Ishikawa (cell line): ENCODE measurements around the gene AQP12A.

Experiments
- CEBPB ChIP-seq: IDR thresholded peaks from 2 replicates; pipeline ENCODE4 v1.6.1; 2012
- CREB1 ChIP-seq: IDR thresholded peaks from 2 replicates; pipeline ENCODE4 v1.6.1; 2012; ENCODE audit warnings: low read depth
- EGR1 ChIP-seq: IDR thresholded peaks from 2 replicates; pipeline ENCODE4 v1.6.1; 2012
- EP300 ChIP-seq: IDR thresholded peaks from 2 replicates; pipeline ENCODE4 v1.6.1; 2012; ENCODE audit warnings: borderline replicate concordance
- FOXM1 ChIP-seq: IDR thresholded peaks from 2 replicates; pipeline ENCODE4 v1.6.1; 2012; ENCODE audit warnings: low read depth, borderline replicate concordance
- NFIC ChIP-seq: IDR thresholded peaks from 2 replicates; pipeline ENCODE4 v1.6.1; 2012
- RAD21 ChIP-seq: IDR thresholded peaks from 2 replicates; pipeline ENCODE4 v1.6.1; 2012; ENCODE audit warnings: low read depth
- REST ChIP-seq: IDR thresholded peaks from 2 replicates; pipeline ENCODE4 v1.6.1; 2012; ENCODE audit warnings: low read depth, mild to moderate bottlenecking
- TAF1 ChIP-seq: IDR thresholded peaks from 2 replicates; pipeline ENCODE4 v1.6.1; 2012; ENCODE audit warnings: low read depth, mild to moderate bottlenecking
- TCF12 ChIP-seq: IDR thresholded peaks from 2 replicates; pipeline ENCODE4 v1.6.1; 2012; ENCODE audit warnings: low read depth
- TEAD4 ChIP-seq: IDR thresholded peaks from 2 replicates; pipeline ENCODE4 v1.6.1; 2012
- USF1 ChIP-seq: IDR thresholded peaks from 2 replicates; pipeline ENCODE4 v1.6.1; 2012
- YY1 ChIP-seq: IDR thresholded peaks from 2 replicates; pipeline ENCODE4 v1.6.1; 2012; ENCODE audit warnings: low read depth
- ZBTB7A ChIP-seq: IDR thresholded peaks from 2 replicates; pipeline ENCODE4 v1.6.1; 2012; ENCODE audit warnings: low read depth
- TF ChIP-seq, protein P1 (sequence below): IDR thresholded peaks from 2 replicates; pipeline ENCODE4 v1.6.1; 2012

The AQP12A gene

GRCh38 chr2:240736281-240737250, 44.9 kb downstream of the AQP12A start:
- TF ChIP-seq FOXM1 (no peak), RAD21 (no peak), YY1 (no peak), TEAD4 (no peak), TCF12 (no peak), NFIC (no peak), CREB1 (no peak), REST (no peak), ZBTB7A (no peak), EGR1 (no peak), EP300 (no peak), CEBPB (no peak), TAF1 (no peak), USF1 (no peak)
- TF ChIP-seq, protein P1, sequence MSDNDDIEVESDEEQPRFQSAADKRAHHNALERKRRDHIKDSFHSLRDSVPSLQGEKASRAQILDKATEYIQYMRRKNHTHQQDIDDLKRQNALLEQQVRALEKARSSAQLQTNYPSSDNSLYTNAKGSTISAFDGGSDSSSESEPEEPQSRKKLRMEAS: no peak

GRCh38 chr2:240737512-240737911, 45.8 kb downstream of the AQP12A start:
- no peak for TF ChIP-seq CEBPB
- TF ChIP-seq TAF1: no peak
- no peak for TF ChIP-seq EGR1
- TF ChIP-seq, protein P1: no peak
- no peak for TF ChIP-seq ZBTB7A
- no peak for TF ChIP-seq TCF12
- TF ChIP-seq FOXM1: no peak
- no peak for TF ChIP-seq EP300
- no peak for TF ChIP-seq USF1
- TF ChIP-seq RAD21: no peak
- no peak for TF ChIP-seq NFIC
- TF ChIP-seq TEAD4: no peak
- no peak for TF ChIP-seq CREB1
- no peak for TF ChIP-seq YY1

GRCh38 chr2:240737958-240738357, 46.3 kb downstream of the AQP12A start:
- TF ChIP-seq CEBPB (no peak), NFIC (no peak), YY1 (no peak), EGR1 (no peak), TAF1 (no peak), REST (no peak), EP300 (no peak), FOXM1 (no peak), RAD21 (no peak), TEAD4 (no peak)

GRCh38 chr2:240739797-240740196, 48.1 kb downstream of the AQP12A start:
- no peak for TF ChIP-seq TAF1
- no peak for TF ChIP-seq EP300
- TF ChIP-seq NFIC: no peak
- TF ChIP-seq RAD21: no peak
- no peak for TF ChIP-seq TEAD4

- no peak for TF ChIP-seq TCF12
- no peak for TF ChIP-seq CEBPB
- no peak for TF ChIP-seq ZBTB7A
- TF ChIP-seq EGR1: no peak
- TF ChIP-seq EP300: no peak
- TF ChIP-seq USF1: no peak
- TF ChIP-seq CREB1: no peak
- TF ChIP-seq TEAD4: no peak
- TF ChIP-seq FOXM1: no peak
- no peak for TF ChIP-seq NFIC
- TF ChIP-seq TAF1: no peak
- no peak for TF ChIP-seq RAD21
- no peak for TF ChIP-seq YY1
- TF ChIP-seq, protein P1: no peak
- TF ChIP-seq REST: no peak
Measured at GRCh38 chr2:240741091-240741490, 49.4 kb downstream of the AQP12A start.
